Fibroblast of the conjunctiva (primary cell): ENCODE measurements around the gene CDHR1.
A peak's percentile ranks its signal among the peaks of the same experiment; 100 is the strongest.
"Not testable (repeated sequence)": the region's sequence is repeated elsewhere in the genome, so short reads cannot be mapped to it uniquely, and the experiment has no call there.

ENCODE experiments used
- DNase-seq: peaks from one replicate; pipeline ENCODE4 v3.0.0-alpha.2; 2010; ENCODE audit warnings: low read depth

CDHR1 gene

DNA sequence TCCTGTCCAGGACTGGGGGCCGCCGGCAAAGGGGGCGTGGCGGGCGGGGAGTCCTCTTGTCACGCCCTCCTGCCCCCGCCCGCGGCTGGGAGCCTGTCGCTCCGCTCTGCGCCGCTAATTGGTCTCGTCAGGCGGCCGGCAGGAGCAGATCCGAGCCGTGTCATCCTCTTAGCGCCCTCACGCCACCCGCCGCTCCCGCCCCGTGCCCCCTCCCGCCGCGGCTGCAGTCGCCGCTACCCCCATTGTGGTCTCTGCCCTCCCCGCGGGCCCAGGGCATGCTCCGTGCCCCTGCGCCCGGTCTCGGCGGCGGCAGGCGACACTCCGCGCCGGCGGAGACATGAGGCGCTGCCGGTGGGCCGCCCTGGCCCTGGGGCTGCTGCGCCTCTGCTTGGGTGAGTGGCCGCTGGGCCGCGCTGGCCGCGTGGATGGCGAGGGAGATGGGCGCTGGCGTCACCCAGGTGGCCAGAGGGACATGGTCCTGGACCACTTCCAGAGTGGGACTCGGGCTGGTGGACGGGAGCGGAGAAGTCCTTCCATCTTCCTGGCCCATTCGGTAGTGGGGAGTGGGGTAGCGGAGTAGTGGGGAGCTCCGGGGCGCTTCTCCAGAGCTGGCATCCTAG, at the start of gene CDHR1:
TSS of gene CDHR1 (plus strand) at position 114 of the 620 bp plus-strand sequence. CDS start at position 338, 224 bp downstream.
- no peak for DNase-seq

DNA sequence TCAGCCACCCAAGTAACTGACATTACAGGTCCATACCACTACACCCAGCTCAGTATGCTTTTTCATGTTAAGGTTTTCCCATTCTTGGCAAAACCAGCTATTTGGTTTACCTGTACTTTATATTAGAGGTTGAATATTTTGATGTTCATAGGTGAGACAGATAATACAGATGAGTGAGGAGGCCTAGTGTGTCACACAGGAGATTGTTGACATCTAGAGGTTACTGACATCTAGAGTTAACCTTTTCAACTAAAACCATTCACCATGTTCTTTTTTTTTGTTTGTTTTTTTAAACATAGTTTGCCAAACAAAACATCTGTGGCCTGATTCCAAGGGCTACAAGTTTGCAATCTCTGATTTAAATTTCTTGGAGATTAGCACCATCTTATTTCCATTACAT, 47.0 kb upstream of the CDHR1 start:
- no peak for DNase-seq

DNA sequence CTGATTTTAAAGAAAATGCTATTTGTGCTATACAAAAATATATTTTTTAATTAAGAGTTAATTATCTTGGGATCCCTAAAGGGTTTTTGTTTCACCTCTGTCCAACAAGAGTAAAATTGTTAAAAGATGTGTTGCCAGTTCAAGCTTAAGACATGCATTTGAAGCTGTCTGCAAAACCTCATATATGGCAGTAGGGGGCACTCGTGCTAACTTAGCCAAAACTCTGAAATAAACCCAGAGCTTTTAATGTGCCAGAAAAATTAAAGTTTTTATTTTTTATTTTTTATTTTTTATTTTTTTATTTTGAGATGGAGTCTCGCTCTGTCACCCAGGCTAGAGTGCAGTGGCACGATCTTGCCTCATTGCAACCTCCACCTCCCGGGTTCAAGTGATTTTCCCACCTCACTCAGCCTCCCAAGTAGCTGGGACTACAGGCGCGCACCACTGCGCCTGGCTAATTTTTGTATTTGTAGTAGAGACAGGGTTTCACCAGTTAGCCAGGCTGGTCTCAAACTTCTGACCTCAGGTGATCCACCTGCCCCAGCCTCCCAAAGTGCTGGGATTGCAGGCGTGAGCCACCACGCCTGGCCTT, 46.2 kb upstream of the CDHR1 start:
- peak; percentile 43 for DNase-seq

DNA sequence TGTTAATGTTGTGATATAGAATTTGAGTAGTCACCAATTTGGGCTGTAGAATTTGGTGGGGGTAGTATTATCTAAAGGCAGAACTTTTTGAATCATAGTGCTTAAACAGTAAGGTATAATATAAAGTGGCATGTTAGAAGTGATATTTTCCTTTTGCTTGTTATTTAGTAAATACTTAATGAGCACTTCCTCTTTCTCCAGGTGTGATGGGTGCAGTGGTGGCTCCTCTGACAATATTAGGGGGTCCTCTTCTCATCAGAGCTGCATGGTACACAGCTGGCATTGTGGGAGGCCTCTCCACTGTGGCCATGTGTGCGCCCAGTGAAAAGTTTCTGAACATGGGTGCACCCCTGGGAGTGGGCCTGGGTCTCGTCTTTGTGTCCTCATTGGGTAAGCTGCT, 44.5 kb upstream of the CDHR1 start:
- no peak for DNase-seq

DNA sequence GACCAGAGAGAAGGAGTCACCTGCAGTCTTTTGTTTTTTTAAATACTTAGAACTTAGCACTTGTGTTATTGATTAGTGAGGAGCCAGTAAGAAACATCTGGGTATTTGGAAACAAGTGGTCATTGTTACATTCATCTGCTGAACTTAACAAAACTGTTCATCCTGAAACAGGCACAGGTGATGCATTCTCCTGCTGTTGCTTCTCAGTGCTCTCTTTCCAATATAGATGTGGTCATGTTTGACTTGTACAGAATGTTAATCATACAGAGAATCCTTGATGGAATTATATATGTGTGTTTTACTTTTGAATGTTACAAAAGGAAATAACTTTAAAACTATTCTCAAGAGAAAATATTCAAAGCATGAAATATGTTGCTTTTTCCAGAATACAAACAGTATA, 41.6 kb upstream of the CDHR1 start:
- DNase-seq: no peak

DNA sequence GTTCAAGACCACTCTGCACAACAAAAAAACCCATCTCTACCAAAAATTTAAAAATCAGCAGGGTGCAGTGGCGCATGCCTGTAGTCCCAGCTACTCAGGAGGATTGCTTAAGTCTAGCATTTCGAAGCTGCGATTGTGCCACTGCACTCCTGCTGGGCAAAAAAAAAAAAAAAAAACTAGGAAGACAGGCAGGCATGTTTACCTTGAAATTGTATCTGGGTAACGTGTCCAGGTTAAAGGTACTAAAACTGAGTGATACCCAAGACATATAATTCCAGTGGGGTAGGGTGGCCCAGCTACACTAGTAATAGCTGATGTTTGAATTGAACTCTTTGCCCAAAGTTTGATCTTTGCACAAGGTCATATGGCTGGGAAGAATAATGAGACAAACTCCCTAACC, 38.8 kb upstream of the CDHR1 start:
- DNase-seq: no peak

DNA sequence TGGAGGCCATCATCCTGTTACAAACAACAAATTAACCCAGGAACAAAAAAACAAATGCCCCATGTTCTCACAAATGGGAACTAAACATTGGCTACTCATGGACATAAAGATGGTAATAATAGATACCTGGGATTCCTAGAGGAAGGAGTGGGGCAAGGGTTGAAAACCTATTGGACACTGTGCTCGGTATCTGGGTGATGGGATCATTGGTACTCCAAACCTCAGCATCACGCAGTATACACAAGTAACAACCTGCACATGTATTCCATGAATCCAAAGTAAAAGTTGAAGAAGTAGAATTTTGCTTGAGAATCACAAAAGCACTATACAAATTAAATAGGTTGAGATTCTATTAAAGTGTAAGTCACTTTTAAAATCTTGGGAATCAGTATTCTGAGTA, 38.3 kb upstream of the CDHR1 start:
- no peak for DNase-seq

DNA sequence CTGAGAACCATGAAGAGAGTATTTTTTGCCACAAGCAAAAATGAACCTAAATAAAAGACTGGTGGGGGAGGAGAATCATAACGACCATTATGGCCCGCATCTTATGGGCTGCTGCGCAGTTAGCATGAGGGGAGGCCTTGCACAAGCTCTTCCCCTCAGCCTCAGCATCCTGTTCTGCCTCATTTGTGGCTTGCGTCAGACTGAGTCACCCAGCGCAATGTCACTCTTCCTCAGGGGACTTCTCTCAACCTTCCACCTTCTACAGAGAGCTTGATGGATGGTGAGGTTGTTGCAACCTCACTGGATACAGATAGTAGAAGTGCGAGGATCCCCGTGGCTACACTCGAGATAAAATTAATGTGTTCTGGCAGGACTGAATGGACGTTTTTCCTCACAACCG, 37.6 kb upstream of the CDHR1 start:
- no peak for DNase-seq

DNA sequence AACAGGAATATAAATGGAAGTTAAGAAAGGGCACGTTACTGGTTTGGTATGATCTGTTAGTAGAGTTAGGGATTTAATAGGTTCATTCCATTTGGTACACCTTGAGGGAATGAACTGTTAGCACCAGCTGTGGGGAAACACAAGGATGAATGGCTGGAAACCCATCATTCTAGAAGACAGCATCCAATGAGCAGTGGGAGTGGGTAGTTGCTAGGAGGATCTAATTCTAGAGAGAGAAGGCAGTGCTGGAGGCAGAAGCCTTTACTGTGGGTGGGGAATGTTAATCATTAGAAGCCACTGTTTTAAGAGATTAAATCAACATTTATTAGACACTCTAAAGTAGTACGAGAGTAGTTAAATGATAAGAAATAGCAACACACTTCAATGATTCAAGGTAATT, 36.3 kb upstream of the CDHR1 start:
- DNase-seq: no peak

DNA sequence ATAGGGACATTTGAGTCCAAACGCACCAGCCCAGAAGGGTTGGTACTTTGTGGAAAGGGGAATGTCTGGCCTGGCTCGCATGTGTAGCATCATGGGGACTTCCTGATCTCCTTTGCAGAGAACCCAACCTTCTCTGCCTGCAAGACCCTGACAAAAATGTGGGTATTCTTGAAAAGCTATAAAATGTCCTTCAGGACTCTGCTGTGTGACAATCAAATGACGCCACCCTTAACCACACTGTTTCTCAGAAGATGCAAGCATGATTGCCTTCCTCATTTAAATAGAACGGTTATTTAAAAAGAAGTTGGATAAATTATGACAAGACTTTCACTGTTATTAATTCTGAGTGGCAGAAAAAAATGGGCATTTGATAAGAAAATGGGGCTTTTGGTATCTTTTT, 35.8 kb upstream of the CDHR1 start:
- no peak for DNase-seq

DNA sequence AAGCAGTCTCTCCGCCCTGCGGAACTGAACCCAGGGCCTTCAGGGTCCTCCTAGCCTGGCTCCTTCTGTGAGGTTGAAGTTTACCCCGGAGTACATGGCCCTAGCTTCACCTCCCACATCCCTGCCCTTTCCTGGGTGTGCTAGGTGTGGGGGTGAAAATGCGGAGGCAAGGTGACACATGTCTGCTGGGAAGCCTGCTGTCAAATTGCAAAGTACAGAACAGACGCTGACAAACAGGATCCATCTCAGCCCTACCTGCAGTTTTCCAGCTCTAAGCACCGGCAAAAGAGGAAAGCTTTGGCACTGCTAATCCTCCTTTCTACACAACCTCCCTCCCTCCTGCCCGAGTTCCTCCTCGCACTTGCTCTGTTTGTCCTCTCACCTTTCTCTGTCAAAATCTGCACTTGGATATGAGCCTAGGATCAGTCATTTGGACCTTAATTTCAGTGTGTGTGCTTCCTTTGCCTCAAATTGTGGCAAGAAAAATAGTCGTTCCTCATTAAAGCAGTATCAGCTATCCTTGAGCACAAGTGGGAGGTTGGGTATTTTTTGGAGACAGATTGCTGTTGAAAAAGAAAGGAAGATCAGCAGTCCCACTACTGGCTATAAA, 35.2 kb upstream of the CDHR1 start:
- DNase-seq: no peak

DNA sequence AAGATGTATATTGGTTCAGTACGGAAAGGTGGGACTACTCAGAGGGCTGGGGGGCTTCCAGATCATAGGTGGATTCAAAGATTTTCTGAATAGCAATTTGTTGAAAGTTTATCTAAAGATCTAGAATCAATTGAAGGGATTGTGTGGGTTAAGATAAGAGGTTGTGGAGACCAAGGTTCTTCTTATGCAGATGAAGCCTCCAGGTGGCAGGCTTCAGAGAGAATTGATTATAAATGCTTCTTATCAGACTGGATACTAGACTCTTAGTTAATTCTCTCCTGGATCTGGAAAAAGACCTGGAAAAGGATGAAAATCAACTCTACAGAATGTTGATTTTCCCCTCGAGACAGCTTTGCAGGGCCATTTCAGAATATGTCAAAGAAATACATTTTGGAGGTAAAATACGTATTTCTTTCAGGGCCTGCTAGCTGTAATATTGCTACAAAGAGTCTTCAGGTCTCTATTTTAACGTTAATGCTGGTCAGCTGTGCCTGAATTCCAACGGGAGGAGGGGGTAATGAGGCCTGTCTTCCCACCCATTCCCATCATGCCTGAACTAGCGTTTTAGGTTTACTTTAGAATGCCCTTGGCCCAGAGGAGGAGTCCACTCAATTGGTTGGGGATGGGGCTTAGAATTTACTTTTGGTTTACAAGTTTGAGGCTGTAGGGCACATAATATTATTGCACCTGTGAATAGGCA, 33.5 kb upstream of the CDHR1 start:
- no peak for DNase-seq

DNA sequence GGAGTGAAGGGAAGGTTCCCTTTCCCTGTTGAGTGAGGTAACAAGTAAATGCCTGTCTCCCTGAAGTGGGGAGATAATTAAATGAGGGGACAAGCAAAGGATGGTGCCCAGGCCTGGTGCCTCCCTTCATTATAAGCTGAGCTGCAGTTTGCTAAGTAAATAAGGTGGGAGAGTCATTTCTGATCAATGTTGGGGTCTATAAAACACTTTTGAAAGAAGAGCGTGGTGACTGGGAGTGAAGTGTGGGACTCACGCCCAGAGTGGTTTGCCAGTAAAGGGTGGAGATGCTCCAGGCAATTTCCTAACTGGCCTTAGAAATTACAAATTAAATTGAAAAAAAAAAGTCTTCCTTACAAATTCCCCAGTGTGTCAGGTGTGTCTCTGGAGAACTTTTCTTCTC, 30.3 kb upstream of the CDHR1 start:
- no peak for DNase-seq

DNA sequence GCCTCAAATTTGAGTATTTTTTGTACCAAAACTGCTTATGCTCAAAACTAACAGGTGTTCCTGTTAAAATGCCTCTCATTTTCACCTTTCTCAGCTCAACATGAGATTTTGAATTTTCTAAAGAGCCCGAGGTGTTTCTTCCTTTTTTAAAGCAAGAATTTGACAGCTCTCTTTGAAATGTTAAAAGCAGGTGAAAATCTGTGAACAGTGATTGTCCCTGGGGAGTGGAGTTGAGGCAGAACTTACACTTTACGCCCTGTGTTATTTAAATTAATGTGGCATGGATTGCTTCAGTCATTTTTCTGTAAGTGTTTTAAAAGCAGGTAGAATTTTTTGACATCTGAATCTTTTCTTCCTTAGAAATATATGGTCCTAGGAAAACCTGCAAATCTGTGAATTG, 29.9 kb upstream of the CDHR1 start:
- no peak for DNase-seq

DNA sequence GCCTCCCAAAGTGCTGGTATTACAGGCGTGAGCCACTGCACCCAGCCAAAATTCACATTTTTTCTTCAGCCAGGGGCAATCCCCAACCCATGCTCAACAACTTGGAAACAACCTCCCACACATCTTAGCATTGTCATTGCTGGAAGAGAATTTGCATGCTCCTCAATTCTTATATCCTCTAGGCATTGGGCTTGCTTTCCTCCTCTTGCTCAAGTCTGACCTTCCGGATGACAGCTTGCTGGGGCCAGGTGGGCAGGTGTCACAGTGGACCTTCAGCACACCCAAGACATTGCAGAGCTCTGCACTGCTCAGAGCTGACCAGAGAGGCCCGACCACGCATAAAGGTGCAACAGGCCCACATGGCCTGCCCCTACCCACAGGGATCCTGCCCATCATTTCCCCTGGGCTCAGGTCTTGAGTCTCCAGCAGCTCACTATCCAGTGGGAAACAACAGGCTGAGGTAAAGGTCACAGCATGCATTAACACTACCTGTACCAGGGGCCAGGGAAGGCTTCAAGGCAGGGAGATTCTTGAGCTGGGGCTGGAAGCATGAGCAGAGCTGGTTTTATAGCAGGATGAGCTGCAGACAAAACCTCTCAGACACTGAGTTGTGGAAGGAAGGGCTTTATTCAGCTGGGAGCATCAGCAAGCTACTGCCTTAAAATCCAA, 27.6 kb upstream of the CDHR1 start:
- no peak for DNase-seq

DNA sequence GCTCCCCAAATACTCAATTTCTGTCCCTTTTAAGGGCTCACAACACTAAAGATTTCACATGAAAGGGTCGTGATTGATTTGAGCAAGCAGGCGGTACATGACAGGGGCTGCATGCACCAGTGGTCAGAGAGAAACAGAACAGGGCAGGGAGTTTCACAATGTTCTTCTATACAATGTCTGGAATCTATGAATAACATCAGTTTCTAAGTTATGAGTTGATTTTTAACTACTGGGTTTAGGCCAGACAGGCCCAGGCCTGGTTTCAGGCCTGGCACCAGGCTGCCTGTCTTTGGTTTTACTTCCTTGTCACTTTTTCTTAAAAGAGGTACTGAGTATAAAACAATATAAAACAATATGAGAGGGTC, 27.1 kb upstream of the CDHR1 start:
- not testable (repeated sequence) for DNase-seq

DNA sequence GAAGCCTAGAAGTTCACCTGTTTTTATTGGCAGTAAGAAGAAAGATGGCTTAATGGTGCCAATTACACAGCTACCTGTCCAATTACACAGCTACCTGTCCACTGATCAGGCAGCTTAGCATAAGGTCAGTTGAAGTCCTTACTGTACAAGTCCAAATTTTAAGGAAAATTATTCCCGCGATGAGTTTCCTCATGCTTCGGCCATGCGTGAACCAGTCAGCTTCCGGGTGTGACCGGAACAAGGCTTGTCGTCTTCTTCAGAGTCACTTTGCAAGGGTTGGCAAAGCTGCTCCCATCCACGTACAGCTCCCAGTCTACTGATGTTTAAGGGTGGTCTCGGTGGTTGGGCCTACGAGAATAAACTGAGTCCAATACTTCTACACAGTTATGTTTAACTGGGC, 26.0 kb upstream of the CDHR1 start:
- not testable (repeated sequence) for DNase-seq

DNA sequence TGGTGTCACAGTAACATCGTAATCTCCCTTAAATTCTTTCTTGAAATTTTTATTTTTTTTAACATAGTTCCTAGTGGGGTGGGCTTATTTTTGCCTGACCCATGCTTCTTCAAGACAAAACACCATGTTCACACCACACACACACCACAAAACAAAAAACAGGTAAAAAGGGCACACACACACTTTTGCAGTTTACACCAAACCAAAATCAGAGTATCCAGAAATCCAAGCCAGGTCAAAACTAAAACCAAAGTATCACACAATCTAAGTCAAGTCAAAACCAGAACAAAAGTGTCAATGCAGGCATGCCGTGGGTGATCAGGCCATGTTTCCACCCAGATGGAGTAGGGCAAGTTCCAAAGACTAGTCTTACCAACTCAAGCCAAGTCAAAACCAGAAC, 23.1 kb upstream of the CDHR1 start:
- not testable (repeated sequence) for DNase-seq

DNA sequence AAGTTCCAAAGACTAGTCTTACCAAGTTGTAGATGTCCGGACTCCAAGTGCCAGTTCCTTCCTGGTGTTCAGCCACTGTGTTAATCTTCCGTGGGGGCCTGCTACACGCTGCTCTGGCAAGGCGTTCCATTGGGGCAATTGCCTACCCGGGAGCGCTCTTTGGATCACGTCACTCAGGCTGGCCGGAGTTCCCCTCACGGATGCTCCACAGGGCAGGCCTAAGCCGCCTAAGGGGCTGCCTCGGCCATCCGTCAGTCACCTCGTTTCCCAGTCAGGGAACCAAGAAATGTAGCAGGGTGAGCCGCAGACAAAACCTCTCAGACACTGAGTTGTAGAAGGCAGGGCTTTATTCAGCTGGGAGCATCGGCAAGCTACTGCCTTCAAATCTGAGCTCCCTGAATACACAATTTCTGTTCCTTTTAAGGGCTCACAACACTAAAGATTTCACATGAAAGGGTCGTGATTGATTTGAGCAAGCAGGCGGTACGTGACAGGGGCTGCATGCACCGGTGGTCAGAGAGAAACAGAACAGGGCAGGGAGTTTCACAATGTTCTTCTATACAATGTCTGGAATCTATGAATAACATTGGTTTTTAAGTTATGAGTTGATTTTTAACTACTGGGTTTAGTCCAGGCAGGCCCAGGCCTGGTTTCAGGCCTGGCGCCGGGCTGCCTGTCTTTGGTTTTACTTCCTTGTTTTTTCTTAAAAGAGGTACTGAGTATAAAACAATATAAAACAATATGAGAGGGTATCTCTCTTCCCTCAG, 22.5 kb upstream of the CDHR1 start:
- not testable (repeated sequence) for DNase-seq

DNA sequence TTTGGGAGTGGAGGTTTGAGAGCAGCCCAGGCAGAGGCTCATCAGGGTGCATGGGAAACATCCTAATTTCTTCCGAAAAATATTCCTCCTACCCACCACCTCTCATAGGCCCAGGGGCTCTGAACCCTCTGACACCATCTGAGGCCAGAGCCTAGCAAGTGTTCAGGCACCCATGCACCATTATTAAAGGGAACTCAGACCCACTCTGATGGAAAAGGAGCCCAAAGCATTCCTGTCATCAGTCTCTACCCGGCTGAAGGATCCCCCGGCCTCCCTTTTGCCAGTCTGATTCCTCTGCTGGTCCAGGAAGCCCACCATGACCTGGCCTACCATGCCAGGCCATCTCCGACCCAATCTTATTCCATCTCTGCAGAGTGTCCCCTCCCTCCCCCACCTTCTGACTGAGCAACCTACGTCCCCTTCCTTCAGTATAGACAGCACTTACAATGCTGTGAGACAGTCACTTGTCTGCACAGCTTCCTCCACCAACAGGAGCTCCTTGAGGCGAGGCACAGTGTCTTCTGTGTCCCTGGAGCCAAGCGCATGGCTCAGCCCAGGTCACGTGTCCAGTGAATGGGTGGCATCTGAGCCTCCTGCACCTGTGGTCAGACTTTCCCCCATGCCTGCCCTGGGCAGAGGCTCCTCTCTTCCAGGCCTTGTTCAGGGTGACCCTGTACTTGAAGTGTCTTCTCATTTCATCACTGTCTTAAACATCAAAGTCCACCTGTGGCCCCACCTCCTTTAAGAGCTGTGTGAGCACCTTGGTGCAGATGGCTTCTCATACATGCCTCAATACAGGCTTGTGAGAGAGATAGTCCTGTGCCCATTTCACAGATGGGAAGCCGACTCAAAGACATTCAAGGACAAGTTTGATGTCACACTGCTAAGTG, 21.6 kb upstream of the CDHR1 start:
- DNase-seq: no peak

DNA sequence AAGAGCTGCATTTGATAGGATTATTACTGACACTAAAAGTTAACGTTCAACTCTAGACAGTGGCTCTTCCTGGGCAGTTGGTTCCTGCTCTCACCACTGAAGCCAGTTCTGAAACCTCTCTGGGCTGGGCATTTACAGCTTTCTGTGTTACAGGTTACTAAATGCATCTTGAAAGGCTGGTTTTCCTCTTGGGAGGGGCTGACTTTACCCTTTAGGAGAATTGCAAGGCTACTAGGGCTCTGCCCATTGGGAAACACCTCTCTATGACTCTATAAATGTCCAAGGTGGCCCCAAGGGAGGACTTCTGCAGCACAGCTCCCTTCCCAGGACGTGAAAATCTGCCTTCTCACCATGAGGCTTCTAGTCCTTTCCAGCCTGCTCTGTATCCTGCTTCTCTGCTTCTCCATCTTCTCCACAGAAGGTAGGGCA, 20.8 kb upstream of the CDHR1 start, which contains the start of gene GPR15LG:
TSS of gene GPR15LG (plus strand) at position 301 of the 429 bp plus-strand sequence. CDS start at position 352, 51 bp downstream.
- no peak for DNase-seq
